Measurements from ENCODE around the gene STAU1.
"Not testable (repeated sequence)": the region's sequence is repeated elsewhere in the genome, so short reads cannot be mapped to it uniquely, and the experiment has no call there.

The STAU1 gene

GRCh38 chr20:49166534-49167449 lies 21.3 kb downstream of the STAU1 start:
- DNase-seq (ENCODE audit: low spot score), result no peak

- no peak for DNase-seq (ENCODE audit: low spot score)
Measured at GRCh38 chr20:49165611-49166010, 22.5 kb downstream of the STAU1 start.

DNA sequence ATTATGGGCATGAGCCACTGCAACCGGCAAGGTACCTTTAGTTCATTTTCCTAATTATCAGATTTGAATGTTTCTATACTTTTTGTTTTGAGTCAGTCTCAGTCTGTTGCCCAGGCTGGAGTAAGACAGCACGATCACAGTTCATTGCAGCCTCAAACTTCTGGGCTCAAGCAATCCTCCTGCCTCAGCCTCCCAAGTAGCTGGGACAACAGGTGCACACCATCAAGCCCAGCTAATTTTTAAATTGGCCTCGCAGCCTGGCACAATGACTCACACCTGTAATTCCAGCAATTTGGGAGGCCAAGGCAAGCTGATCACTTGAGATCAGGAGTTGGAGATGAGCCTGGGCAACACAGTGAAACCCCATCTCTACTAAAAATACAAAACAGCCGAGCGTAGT lies 24.4 kb downstream of the STAU1 start:
- no peak for DNase-seq (ENCODE audit: low spot score)

- DNase-seq (ENCODE audit: low spot score), result no peak
Measured at GRCh38 chr20:49161428-49162152, 26.5 kb downstream of the STAU1 start.

DNA sequence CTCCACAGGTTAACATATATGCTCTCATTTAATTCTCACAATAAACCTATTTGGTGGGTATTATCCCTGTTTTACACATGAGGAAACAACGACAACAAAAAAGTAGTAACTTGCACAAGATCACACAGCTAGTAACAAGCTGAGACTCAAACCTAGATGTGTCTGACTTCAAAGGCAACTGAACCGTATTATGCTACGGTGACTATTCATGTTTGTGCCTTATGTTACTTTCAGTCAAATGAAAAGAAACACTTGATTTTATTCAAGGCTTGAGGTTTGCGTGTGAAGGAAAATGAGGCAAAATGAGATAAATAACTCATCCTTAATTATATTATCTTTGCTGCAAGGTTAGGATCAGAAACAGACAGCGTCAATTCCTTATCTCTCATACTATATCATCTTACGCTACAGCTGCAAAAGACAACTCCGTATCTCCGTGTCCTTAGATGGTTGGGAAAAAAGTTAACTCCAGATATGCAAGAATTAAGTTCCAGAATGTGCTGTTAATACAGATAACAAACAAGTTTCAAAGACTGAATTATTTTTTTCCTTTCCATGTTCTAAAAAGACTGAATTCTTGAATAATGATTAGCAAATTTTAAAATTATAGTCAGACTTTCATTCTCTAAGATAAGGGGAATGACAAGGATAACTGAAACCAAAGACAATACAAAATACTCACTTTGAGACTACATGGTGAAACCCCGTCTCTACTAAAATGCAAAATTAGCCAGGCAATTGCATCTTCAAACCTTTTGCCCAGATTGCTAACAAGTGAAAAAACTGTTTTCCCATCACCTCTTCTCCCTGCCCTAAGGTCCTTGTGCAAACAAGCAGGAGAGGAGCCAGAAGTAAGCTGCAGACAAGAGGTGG lies 27.8 kb downstream of the STAU1 start:
- DNase-seq (ENCODE audit: low spot score), result no peak

- DNase-seq (ENCODE audit: low spot score), result no peak
Measured at GRCh38 chr20:49157146-49157545, 31.0 kb downstream of the STAU1 start.

- DNase-seq (ENCODE audit: low spot score), result no peak
Measured at GRCh38 chr20:49156481-49156880, 31.7 kb downstream of the STAU1 start.

DNA sequence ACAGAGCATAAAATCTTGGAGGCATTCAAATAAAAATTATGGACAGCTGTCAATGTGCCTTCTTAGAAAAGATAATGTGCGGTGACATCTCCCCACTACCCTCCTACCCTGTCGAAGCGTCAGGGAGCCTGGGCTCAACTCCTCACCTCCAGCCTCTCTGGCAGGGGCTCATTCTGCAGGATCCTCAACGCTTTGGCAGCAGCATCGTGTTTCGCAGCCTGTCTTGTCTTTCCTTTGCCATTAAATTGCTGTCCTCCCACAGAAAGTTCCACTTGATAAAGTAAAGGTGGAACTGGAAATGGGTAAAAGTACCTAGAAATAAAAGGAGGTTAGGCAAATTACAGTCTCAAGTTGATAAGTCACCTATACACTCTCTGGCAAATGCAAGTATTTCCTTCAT lies 36.7 kb downstream of the STAU1 start:
- no peak for DNase-seq (ENCODE audit: low spot score)

- no peak for DNase-seq (ENCODE audit: low spot score)
Measured at GRCh38 chr20:49149281-49150045, 38.7 kb downstream of the STAU1 start.

GRCh38 chr20:49148601-49149000 lies 39.5 kb downstream of the STAU1 start:
- no peak for DNase-seq (ENCODE audit: low spot score)

DNA sequence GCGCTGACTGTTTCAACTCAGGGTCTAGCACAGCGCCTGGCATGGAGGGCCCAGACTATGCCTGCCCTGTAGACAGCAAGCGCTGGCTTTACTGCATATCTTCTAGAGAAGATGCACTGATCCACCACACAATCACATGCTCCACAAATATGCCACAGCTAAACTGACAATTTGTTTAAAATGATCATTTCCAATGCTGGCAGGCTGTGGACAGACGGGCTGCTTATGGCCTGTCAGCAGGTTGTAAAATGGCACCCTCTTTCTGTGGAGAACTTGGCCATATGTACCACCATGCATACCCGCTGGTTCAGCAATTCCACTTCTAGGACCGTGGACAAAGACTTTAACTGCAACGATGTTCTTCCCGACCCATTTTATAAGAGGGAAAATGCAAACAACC lies 40.8 kb downstream of the STAU1 start:
- no peak for DNase-seq (ENCODE audit: low spot score)

DNA sequence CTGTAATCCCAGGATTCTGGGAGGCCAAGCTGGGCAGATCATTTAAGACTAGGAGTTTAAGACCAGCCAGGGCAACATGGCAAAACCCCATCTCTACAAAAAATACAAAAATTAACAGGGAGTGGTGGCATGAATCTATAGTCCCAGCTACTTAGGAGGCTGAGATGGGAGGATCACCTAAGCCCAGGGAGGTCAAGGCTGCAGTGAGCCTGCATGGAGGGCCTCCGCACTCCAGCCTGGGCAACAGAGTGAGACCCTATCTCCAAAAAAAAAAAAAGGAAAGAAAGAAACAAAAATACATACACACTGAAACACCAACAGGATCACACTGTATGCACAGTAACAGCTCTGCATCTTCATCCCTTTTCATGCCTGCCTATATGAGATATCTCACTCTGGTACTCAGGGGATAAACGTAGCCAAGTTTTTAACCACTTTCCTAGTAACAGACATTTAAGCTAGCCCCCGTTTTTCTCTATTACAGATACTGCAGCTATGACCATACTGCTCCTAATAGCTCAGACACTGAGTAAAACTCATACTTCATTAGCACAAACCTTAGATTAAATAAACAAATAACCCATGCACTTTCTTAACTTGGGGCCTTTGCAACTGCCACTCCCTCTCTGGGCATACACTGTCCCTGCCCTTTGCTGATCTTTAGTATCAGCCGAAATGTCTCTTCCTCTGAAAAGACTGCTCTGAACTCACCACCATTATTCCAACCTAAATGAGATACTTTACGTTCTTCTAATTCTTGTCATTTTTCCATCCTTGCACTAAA lies 41.5 kb downstream of the STAU1 start:
- DNase-seq (ENCODE audit: low spot score), result no peak

GRCh38 chr20:49140834-49141233 lies 47.3 kb downstream of the STAU1 start:
- DNase-seq (ENCODE audit: low spot score), result no peak

DNA sequence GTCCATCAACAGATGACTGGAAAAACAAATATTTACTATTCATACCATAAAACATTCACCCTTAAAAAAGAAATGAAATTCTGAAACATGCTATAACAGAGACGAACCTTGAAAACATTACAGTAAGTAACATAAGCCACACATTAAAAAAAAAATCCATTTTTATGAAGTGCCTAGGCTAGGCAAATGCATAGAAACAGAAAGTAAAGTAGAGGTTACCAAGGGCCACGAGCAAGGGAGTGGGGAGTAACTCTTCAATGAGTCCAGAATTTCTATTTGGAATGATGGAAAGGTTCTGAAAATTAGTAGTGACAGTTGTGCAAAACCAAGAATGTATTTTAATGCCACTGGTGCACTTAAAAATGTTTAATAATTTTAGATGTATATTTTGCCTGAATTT lies 47.7 kb downstream of the STAU1 start:
- no peak for DNase-seq (ENCODE audit: low spot score)

DNA sequence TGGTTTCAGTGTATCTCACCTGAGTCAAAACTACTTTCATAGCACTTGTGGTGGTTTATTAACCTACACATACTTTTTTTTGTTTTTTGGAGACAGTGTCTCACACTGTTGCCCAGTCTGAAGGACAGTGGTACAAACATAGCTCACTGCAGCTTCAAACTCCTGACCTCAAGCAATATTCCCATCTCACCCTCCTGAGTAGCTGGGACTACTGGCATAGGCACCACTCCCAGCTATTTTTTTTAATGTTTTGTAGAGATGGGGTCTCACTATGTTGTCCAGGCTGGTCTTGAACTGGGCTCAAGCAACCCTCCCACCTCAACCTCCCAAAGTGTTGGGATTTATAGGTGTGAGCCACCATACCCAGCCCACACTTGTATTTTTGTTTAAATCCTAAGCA lies 49.7 kb downstream of the STAU1 start:
- no peak for DNase-seq (ENCODE audit: low spot score)

DNA sequence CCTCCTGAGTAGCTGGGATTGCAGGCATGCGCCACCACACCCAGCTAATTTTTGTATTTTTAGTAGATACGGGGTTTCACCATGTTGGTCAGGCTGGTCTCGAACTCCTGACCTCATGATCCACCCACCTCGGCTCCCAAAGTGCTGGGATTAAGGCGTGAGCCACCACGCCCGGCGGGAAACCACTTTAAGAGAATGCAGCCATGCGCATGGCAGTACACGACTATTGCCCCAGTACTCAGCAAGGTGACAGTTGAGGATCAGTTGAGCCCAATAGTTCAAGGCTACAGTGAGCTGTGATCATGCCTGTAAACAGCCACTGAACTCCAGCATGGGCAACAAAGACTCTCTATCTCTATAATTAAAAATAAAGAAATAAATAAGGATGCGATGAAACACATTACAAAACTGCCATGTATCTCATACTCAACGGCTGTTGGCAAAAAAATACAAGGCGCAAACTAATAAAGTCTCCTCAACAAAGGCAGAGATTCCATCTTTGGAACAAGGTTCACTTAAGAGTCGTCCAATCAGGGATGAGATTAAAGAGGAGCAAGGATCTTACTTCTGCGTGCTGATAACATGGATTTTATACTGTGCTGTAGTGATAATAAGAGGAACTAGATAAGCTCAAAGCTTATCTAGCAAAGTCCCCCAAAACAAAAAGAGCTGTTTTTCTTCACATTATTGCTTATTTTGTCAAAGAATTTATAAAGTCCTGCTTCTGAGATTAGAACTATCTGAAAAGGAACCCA lies 51.1 kb downstream of the STAU1 start:
- no peak for DNase-seq (ENCODE audit: low spot score)

DNA sequence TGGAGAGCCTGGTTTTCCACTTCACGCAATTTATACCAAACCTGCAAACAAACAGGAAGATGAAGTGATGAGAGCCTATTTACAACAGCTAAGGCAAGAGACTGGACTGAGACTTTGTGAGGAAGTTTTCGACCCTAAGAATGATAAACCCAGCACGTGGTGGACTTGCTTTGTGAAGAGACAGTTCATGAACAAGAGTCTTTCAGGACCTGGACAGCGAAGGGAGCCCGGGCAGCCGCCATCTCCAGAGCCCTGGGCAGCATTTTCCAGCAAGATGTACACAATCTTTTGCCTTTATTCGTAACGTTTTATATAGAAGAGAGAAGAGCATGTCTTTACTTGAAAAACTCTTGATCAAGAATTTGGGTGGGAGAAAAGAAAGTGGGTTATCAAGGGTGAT lies 53.3 kb downstream of the STAU1 start:
- DNase-seq (ENCODE audit: low spot score), result not testable (repeated sequence)

- no peak for DNase-seq (ENCODE audit: low spot score)
Measured at GRCh38 chr20:49133571-49133970, 54.6 kb downstream of the STAU1 start.

DNA sequence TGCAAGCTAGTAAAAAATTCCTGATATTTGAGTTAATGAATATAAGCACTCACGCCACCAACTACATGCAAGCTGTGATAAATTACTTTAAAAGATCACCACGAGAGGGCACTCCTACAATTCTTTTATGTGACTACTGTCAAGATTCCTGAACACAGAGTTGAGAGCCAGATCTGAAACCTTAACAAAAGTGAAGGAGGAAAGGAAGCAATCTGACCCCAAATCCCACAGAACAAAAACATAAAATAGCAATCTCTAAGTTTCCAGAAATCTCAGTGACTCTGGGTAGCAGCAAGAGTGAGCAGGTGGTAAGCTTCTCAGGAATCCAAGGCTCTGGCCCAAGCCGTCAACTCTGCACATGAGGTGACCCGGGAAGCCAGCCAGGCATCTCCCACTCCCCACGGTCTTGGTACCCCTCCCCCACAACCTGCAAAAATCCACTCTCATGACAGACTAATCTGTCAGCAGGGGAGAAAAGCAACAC lies 55.1 kb downstream of the STAU1 start:
- peak; percentile 83 for DNase-seq (ENCODE audit: low spot score)

DNA sequence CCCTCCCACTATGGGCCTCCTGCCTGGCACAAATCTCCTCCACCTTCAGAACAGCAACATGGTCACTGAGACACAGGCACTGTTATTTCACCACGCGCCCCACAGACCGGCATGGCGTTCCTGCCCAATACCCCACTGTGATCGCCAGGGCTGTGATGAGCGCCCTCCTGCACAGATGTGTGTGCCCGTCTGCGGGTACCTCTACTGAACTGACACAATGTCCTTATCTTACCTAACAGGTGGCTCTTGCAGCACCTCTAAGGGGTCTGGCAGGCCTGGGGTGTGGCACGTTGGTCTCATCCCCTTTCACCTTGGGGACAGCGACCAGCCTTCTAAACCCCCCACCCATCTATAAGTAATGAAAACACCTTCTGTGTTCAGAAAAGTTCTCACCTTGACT lies 64.2 kb downstream of the STAU1 start:
- DNase-seq (ENCODE audit: low spot score), result no peak
